ENCODE results near the gene RNF10.
A peak's percentile ranks its signal among the peaks of the same experiment; 100 is the strongest.
"Not testable (repeated sequence)": the region's sequence is repeated elsewhere in the genome, so short reads cannot be mapped to it uniquely, and the experiment has no call there.

The RNF10 gene

GRCh38 chr12:120581998-120582397 lies 47.8 kb downstream of the RNF10 start:
- DNase-seq: no peak

GRCh38 chr12:120583478-120584030 lies 49.4 kb downstream of the RNF10 start:
- DNase-seq: peak; percentile 86

- peak; percentile 64 for DNase-seq
These were observed 50.4 kb downstream of the RNF10 start for GRCh38 chr12:120584343-120585149.

DNA sequence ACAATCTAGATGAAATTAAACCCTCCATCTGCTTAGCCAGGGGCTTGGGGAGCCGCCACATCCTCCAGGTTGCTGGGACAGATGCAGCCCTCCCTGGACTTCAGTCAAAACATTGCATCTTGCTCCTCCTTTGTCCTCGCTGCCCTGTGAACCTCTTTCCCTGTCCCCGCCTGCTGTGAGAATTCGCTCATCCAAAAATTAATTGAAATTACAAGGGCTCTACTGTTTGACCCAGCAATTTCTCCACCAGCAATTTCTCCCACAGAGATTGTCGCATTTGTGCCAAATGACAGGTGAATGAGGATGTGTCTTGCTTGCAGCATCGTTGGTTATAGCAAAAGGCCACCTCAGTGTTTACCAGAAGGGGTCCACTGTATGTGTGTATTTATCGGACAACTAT lies 52.0 kb downstream of the RNF10 start:
- no peak for DNase-seq

DNA sequence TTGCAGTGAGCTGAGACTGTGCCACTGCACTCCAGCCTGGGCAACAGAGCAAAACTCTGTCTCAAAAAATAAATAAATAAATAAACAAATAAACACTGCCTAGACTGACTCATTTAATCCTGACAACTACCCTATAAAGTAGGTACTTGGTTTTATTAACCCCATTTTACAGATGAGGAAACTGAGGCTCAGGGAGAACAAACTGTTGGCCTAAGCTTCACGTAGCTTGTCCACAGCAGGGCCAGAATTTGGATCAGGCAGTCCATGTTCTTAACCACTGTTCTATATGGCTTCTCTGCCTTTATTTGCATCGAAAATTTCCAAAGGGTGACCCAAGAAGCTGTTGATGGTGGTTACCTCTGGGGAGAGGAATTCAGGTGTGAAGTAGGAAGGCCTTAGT lies 52.7 kb downstream of the RNF10 start:
- DNase-seq: no peak

GRCh38 chr12:120588371-120588770 lies 54.2 kb downstream of the RNF10 start:
- no peak for DNase-seq

DNA sequence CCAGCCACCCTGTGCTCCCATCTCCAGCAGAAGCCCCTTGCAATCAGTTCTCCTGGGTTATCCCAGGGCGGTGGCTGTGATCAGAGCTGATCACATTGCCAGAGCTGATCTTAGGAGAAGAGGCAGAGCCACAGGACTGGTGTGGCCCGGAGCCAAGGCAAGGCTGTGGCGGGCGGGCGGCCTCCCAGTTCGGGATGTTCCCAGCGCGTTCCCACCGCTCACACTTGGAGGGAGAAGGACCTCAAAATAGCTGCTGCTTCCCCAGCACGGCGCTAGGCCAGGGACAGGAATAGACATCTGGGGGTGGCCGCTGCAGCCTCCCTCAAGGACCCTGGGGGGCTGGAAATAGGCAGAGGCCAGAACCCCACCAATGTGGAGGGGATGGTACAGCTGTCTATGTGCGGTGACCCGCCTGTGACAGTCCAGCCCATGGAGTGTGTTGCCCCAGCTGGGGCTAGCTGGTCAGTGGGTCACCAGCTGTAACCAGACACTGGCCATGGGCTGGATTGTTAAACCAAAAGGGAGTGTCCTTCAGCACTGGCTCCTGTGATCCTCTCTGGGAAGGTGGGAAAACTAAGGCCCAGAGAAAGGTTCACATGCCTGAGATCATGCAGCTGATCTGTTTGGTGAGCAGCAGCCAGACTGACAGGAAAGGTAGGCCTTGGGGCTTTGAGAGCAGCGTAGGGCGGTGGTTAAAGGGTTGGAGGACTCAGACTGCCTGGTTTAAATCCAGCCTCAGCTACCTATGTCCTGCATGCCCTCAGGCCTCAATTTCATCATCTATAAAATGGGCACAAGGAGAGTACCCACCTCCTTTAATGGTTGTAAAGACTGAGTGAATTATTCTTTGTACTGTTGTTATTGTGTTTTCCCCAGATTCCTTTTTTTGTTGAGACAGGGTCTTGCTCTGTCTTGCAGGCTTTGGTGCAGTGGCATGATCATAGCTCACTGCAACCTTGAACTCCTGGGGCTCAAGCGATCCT lies 55.1 kb downstream of the RNF10 start:
- DNase-seq: no peak

- no peak for DNase-seq
These were observed 56.7 kb downstream of the RNF10 start for GRCh38 chr12:120590741-120591407.

- no peak for DNase-seq
These were observed 58.2 kb downstream of the RNF10 start for GRCh38 chr12:120592121-120593049.

DNA sequence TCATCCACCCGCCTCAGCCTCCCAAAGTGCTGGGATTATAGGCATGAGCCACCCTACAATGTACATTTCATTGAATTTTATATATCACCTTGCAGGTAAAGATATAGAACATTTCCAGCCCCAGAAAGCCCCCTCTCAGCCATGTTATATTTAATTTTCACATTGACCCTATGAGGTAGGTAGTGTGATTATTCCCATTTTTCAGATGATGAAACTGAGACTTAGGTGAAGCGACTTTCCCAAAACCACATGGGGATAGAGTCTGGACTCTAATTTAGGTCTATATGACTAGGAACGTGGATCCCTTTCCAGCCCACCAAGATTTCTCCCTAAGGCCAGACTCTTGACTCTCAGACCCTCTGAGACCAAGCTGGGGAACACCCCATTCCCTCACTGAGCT lies 62.7 kb downstream of the RNF10 start:
- DNase-seq: no peak

GRCh38 chr12:120597861-120598260 lies 63.7 kb downstream of the RNF10 start:
- no peak for DNase-seq

- no peak for DNase-seq
These were observed 64.7 kb downstream of the RNF10 start for GRCh38 chr12:120598674-120599463.

DNA sequence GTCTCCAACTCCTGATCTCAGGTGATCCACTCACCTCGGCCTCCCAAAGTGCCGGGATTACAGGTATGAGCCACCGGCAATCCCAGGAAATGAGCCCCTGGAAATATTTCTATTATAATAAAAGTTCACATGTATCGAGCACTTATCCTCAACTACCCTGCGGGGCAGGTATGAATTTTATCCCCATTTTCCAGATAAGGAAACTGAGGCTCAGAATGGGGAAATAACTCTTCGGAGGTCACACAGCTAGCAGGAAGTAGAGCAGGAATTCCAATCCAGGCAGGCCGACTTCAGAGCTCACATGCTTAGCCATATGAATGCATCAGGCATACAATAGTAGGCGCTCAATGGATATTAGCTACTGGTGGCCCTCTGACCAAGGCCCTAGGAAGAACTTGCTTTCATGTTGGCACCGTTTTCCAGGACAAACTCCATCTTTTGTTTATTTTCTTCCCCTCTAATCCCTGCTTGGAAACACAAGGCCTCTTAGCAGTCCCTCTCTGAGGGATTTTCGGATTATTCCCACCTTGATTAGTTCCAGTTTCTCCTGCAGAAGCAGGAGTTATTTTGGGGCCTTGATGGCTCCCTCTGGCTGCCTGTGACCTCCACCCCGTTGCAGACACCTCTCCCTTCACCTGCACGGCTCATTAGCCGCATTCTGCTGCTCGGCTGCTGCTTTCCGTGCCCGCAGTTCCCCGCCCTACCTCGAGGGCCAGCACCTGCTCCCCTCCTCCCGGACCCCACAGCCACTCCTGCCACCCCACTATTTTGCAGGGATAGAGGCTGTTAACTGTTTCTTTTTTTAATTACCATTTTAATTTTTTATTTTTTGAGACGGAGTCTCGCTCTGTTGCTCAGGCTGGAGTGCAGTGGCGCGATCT lies 65.8 kb downstream of the RNF10 start:
- DNase-seq: no peak

- DNase-seq: not testable (repeated sequence)
These were observed 68.3 kb downstream of the RNF10 start for GRCh38 chr12:120602416-120602815.

DNA sequence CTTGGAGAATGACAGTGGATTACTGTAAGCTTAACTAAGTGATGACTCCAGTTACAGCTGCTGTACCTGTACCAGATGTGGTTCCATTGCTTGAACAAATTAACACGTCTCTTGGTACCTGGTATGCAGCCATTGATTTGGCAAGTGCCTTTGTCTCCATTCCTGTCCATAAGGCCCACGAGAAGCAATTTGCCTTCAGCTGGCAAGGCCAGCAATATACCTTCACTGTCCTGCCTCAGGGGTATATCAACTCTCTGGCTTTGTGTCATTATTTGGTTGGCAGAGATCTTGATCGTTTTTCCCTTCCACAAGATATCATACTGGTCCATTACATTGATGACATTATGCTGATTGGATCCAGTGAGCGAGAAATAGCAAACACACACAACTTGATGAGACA lies 76.4 kb downstream of the RNF10 start:
- DNase-seq: no peak

DNA sequence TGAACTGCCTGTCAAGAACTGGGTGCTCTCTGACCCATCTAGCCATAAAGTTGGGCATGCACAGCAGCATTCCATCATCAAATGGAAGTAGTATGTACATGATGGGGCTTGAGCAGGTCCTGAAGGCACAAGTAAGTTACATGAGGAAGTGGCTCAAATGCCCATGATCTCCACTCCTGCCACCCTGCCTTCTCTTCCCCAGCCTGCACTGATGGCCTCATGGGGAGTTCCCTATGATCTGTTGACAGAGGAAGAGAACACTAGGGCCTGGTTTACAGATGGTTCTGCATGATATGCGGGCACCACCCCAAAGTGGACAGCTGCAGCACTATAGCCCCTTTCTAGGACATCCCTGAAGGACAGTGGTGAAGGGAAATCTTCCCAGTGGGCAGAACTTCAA lies 77.4 kb downstream of the RNF10 start:
- DNase-seq: not testable (repeated sequence)

DNA sequence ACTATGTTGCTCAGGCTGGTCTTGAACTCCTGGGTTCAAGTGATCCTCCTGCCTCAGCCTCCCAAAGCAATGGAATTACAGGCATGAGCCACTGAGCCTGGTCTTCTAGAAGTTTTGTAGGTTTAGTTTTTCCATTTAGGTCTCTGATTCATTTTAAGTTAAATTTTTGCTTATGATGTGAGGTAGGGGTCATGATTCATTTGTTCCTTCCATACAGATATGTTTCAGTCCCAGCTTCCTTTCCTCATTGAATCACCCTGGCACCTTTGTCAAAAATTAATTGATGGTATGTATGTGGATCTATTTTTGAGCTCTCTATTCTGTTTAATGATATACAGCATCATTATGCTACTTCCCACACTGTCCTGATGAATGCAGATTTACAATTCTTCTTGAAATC lies 80.7 kb downstream of the RNF10 start:
- DNase-seq: no peak

DNA sequence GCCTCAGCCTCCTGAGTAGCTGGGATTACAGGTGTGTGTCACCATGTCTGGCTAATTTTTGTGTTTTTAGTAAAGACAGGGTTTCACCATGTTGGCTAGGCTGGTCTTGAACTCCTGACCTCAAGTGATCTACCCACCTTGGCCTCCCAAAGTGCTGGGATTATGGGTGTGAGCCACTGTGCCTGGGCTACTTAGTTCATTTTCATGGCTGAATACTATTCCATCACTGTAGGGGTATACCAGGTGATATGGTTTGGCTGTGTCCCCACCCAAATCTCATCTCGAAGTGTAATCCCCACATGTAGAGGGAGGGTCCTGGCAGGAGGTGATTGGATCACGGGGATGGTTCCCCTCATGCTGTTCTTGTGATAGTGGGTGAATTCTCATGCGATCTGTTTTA lies 83.0 kb downstream of the RNF10 start:
- DNase-seq: not testable (repeated sequence)

DNA sequence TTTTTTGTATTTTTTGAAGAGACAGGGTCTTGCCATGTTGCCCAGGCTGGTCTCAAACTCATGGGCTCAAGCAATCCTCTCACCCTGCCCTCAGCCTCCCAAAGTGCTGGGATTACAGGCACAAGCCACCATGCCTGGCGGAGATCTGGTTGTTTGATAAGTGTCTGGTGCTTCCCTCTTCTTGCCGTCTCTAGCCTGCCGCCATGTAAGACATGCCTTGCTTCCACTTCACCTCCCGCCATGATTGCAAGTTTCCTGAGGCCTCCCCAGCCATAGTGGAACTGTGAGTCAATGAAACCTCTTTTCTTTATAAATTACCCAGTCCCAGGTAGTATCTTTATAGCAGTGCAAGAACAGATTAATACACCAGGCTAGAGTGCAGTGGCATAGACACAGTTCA lies 83.6 kb downstream of the RNF10 start:
- DNase-seq: not testable (repeated sequence)

All from stimulated activated CD4-positive, alpha-beta T cell treated with anti-CD3 and anti-CD28 coated beads, Interleukin-4, amount 100 ng/mL, for 1 hour (primary cell).